ENCODE data around the gene BPTF. TPM values are rescaled to one million over a fixed set of nuclear protein-coding genes. Genes with fewer than 3 reads are reported as not detected.
A peak's percentile ranks its signal among the peaks of the same experiment; 100 is the strongest.
"Not testable (repeated sequence)": the region's sequence is repeated elsewhere in the genome, so short reads cannot be mapped to it uniquely, and the experiment has no call there.

The BPTF gene
- polyA plus RNA-seq, 5 donors = 101 to 128 (median 126) TPM

DNA sequence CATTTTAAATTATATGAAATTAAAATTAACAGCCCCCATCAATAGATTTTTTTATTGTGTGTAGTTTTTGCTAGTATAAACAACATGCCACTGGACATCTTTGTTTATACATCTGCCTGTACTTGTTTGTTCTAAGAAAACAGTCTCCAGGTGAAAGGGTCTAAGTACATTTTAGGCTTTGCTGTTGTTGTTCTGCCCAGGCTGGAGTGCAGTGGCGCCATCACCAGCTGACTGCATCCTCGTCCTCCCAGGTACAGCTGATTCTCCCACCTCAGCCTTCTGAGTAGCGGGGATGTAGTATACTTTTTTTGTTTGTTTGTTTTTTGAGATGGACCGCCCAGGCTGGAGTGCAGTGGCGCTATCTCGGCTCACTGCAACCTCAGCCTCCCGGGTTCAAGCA, 145.5 kb downstream of the BPTF start:
- DNase-seq = no peak

DNA sequence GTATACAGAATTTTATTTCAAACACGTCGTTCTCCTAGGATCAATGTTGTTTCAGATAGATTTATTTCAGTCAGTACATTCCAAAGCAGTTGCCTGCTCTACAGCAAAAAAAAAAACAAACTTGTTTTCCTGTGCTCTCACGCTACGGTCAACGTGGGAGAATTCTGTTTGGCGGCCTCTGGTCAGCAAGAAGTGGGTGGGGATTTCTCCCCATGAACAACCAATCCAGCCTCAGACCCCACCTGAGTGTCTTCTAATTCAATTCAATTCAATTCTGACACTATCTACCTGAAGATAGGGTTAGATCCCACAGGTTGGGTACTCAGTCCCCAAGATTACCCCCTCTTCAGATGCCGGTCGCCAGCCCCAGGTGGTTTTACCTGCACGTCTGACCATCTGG, 148.9 kb downstream of the BPTF start:
- DNase-seq = no peak

DNA sequence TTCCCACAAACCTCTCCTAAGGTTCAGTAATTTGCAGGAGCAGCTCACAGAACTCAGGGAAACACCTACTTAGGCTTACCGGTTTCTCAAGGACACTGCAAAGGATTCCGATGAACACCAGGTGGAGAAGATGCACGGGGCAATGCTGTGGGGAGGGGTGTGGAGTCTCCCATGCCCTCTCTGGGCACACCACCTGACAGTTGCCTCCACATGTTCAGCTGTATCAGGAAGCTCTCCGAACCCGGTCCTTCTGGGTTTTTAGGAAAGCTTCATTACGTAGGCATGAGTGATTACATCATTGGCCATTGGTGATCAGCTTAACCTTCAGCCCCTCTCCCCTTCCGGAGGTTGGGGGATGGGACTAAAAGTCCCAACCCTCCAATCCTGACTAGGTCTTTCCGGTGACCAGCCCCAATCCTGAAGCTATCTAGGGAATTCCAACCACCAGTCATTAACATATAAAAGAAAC, 149.3 kb downstream of the BPTF start:
- no peak for DNase-seq

DNA sequence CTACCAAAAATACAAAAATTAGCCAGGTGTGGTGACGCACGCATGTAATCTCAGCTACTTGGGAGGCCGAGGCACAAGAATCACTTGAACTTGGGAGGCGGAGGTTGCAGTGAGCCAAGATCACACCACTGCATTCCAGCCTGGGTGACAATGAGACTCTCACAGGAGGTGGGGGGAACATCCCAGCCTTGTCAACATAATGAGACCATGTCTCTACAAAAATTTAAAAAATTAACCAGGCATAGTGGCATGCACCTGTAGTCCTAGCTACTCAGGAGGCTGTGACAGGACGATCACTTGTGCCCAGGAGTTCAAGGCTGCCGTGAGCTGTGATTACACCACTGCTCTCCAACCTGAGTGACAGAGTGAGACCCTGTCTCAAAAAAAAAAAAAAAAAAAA, 151.0 kb downstream of the BPTF start:
- not testable (repeated sequence) for DNase-seq

DNA sequence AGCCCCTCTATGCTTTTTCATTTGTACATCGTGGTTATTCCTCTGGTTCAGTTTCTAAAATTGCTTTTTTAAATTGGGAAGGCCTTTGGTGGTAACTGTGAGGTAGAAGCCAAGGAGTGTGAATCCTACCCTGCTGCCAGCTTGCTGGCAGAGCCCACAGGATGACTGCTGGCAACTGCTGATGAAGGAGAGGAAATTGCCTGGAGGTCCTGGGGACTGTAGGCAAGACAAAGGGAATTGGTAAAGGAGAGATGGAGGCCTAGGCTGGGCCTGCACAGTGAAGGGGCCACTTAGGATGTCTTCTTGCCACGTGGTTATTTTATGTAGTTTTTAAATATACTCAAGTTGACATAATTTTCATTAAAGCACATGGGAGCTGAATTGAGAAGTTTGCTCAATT, 155.2 kb downstream of the BPTF start:
- DNase-seq = no peak

DNA sequence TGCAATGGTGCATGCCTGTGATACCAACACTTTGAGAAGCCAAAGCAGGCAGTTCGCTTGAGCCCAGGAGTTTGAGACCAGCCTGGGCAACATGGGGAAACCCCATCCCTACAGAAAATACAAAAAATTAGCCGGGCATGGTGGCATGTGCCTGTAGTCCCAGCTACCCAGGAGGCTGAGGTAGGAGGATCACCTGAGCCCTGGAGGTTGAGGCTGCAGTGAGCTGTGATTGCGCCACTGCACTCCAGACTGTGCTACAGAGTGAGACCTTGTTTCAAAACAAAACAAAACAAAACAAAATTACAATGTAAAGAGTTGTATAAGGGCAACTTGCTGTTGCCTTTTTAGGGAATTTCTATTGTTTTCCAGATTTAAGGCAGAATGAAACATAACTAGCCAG, 155.6 kb downstream of the BPTF start:
- not testable (repeated sequence) for DNase-seq

DNA sequence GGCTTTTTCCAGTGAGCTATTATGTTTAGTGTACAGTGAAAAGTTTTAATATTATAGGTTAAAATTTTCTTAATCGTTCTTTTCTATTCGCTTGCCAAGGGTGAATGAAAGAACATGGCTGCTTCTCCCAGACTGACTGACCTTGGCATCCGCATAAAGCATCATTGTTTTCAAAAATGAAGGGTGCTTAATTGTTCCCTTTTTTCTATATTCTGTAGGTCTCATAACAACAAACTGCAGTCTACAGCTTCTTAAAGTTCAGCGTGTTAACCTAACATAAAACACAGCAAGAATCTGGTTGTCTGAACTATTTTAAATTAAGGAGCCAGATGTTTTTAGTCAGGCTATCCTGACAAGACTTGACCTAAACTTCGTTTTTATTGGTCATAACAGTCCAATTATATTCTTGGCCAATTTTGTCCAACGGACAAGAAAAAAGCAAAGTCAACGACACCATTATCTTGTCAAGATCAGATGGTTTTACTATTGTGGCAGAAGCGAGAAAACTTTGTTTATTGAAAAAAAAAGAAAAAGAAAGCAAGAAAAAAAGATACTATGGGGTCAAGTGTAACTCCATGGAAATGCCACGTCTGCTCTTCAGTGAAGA, 156.8 kb downstream of the BPTF start:
- peak; percentile 49 to 68 for DNase-seq

DNA sequence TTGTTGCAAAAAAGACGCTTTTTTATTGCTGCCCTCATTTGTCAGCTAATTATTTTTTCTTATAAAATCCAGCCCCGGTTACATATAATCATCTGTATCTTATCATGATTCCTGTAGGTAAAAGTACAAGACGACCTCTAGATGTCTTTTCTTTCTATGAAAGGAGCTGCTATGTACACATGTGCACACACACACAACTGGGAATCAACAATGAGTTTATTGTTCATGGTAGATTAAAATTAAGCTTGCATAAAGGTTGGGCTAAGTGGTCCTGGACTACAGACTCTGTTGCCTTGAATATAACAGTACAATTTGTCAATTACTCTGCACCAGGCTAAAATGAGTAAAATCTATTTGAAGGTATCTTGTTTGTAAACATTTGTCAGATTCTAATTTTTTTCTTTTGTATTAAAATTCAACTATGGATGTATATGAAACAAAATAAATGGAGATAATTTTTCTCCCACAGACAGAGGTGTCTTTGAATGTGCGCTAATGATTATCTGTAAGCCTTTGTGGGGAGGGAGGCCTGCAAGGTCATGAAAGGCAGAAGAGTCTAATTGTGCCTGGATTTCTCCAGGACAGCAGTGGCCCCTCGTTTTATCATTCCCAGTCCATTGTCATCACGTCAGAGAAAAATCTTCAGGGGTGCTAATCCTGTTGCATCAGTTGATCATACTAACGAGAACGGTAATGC, 157.5 kb downstream of the BPTF start:
- no peak for DNase-seq

DNA sequence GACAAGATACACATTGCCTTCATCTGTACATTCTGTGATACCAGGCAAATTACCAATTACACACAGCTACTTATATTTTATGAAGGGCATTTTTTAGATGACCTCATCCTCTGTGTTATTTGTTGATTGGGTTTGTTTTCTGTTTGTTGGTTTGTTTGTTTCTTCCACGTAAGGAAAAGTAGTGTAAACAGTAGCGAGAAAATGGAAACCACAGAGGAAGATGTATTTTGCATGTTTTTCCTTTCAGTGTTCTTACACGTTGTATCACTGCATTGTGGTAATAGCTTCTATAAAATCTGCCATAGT, 158.0 kb downstream of the BPTF start:
- DNase-seq = no peak

DNA sequence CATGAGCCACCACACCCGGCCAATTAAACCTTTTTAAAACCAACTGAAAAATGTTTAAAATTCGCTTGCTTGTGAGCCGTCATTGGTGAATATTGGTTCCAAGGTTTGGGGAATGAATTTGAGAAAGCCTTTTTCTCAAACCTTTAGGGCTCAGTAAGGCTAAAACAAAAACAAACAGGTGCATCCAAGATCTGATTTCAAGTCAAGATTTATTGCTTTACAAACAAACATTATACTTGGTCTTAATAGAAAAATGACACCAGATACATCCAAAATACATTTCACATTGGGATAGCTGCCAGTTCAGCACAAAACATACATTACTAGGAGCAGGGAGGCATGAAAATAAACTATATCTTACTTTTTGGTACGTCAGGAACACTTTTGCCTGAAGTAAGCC, 165.6 kb downstream of the BPTF start:
- no peak for DNase-seq

DNA sequence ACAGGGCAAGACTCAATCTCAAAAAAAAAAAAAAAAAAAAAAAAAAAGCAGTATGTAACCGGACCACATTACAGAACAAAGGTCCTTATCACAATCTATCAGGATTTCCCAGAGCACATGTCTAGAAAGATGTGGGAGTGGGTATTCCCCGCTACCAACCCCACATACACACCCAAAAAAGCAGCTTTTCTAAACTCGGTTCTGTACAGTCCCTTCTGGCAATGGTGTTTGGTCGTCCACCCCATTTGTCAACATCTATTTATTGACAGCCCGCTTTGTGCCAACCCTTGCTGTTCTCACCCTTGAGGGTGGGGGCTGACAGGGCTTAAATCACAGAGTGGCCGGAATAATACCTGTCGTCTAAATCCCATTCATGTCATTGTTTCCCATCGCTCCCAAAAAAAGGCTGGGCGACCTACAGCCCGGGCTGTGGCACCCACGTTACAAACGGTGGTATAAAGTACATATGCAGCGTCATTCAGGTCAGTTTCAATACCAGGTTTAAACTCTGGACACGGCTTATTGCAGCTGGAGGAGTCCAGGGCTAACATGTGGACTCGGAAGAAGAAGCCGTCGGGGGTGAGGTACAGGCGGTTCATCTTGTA, 167.3 kb downstream of the BPTF start:
- peak; percentile 1 to 9 for DNase-seq

DNA sequence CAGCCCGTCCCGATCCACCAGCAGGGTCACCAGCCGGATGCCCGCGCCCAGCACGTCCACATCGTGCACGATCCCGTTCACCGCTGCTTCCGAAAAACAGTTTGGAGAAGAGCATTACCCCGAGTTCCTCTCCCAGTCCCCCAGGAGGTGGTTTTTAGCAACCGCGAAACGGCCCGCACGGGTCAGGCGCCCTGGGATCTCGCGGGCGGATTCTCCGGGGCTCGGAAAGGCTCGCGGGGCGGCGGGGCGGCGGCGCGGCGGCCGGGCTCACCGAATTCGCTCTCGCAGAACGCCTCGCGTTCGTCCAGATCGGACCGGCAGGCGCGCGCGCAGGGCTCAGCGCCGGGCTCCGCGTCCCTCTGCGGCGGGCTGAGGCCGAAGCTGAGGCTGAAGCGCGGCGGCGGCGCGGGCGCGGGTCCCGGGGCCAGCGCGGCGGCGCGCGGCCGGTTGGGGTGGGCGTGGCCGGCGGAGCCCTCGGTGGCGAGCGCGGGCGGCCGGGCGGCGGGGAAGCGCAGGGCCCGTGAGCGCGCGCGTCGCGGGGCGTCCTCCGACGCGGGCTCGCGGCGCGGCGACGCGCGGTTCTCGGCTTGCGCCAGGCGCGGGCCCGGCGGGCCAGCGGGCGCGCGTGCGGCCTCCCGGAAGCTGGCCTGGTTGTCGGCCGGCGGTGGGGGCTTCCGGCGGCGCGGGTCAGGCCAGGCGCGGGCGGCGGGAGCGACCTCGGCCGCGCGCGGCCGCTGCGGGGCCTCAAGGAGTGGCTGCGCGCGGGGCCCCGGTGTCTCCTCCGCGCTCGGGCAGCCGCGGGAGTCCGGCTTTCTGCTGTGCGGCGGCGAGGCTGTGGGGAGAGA, 168.1 kb downstream of the BPTF start:
- peak; percentile 85 to 87 for DNase-seq

DNA sequence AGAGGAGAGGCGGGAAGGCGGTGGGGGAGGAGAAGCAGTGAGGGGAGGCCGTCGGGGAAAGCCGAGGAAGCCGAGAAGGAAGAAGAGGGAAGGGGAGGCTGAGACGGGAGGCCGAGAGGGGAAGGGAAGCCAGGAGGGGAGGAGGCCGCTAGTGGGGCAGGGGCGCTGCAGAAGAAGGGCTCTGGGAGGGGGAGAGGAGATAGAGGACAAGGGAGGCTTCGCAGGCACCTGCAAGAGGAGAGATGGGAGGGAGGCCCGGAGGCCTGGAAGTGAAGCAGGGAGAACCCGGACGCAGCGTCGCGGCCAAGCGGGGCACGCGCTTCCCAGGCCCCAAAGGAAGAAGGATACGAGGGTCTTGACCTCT, 168.7 kb downstream of the BPTF start:
- peak; percentile 21 to 55 for DNase-seq

DNA sequence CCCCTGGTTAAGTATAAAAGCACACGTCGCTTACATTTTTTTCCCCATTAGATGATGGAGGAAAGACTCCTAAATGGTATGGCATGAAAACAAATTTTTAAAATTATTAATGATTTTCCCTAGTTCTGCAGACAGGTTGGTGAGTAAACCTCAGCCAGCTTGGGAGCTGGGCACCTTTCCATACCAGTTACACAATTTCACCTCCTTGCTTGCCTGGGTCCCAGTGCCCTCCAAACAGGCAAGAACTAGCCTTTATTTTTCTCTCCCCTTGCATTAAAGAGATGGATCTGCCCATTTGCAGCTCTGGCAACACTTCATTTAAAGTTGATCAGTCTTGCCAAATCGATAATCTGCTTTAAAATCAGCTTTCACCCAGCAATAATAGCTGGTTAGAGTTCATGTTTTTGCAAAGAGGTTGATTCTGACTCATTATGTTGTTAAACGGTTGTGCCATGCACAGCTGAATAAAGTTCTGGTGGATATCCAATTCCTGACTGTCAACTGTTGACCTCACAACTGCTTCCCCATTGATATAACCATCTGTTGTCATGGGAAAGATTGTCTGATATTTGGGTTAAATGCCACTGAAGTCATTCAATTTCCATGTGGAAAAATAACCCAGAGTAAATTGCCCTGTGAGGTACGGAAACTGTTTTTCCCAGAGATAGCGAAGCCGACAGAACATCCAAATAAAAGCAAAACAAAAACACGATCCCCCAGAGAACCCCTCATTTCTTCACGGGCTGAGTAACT, 169.7 kb downstream of the BPTF start:
- DNase-seq = peak; percentile 23 to 31

DNA sequence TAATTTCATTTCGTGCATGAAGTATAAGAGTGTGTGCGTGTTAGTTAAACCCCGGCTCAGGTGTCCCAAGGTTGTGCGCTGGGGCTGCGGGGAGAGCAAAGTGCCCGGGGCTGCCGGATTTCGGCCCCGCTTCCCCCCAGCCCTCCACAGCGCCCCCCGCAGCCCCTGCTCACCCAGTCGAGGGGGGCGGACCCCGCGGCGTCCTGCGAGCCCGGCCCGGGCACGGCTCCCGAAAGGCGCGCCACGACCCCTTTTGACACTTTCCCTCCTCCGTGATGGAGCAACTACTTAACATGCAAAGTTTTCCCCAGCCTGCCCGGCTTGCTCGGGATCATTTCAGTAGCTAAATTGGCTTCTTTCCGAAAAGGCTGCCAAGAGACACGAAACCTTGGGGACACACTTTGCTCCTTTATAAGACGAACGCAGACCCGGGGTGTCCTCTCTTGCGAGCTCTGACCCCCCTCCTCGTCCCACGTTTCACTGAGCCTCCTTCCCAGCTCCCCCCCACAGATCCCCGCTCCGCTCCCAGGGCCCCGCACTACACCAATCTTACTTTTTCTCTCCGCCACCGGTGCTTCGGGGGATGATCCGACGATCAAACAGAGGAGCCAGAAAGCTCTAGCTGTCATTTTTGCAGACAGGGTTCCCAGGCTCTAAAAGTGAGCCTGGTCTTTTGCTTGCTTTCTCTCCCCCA, 170.4 kb downstream of the BPTF start:
- peak; percentile 27 to 30 for DNase-seq

DNA sequence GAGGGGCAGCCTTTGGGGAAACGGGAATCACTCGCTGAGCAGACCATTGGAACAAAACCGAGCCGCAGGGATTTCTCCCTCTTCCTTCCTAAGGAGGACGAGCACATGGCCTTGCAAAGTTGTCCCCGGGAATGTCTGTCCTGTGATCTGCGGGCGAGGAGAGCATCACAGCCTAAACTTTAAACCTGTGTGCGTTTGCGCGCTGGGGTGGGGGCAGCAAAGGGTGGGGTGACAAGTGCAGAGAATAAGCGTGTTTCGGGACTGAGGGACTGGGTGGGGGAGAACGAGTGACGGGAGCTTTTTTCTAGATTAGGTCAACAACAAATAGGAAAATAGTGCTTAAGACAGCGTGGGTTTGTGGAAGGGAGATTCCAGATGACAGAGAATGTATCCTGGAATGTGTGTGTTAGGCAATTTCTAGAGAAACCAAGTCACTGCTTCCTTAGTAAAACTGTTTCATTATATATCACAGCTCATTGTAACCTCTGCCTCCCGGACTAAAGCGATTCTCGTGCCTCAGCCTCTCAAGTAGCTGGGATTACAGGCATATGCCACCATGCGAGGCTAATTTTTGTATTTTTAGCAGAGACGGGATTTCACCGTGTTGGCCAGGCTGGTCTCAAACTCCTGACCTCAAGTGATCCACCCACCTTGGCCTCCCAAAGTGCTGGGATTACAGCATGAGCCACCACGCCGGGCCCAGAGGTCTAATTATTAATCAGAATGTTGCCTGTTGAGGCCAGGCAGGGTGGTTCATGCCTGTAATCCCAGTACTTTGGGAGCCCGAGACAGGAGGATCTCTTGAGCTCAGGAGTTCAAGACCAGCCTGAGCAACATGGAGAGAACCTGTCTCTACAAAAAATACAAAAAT, 171.2 kb downstream of the BPTF start, which contains the start of gene C17orf58:
C17orf58 (minus strand) TSS at position 169 of the 871 bp plus-strand sequence. CDS start 271 bp downstream, outside the sequence.
- DNase-seq = peak in 1 of 2 donors; percentile 7

DNA sequence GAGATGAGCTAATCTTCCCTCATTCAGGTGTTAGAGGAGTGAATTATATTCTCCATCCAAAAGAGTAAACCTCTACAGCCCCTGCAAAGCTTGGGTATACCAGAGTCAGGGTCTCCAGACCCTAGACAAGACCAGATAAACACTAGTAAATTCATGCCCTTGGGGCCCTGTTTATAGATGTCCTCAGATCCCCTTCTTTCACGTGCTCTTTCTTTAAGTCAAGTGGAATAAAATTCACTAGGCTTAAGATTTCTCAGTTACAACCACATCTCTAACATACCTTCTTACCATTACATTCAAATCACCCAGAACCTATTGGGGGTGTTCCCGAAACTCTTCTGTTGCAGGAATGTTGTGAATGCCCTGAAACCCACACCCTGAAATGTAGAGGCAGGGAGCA, 173.2 kb downstream of the BPTF start:
- no peak for DNase-seq

DNA sequence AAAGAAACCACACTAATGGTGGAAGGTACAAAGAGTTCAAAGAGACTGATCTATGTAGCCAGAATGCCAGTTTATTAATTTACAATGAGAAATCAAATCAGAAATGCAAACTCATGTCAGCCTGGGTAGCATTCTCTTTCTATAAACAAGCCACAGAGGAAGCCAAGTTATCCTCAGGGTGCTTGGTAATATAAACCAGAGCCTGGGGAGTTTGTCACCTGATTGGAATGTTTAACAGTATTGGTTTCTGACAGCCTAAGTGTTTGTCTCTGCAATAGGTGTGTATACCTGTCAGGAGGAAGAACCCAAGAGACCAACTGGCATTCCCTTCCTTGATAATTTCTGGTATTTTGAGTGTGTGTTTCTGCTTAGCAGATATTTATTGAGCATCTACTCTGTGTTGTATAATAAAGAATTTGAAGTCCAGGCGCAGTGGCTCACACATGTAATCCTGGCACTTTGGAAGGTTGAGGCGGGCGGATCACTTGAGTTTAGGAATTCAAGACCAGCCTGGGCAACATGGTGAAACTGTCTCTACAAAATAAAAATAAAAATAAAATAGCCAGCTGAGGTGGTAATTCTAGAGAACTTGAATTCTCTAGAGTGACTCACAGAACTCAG, 174.1 kb downstream of the BPTF start:
- no peak for DNase-seq

DNA sequence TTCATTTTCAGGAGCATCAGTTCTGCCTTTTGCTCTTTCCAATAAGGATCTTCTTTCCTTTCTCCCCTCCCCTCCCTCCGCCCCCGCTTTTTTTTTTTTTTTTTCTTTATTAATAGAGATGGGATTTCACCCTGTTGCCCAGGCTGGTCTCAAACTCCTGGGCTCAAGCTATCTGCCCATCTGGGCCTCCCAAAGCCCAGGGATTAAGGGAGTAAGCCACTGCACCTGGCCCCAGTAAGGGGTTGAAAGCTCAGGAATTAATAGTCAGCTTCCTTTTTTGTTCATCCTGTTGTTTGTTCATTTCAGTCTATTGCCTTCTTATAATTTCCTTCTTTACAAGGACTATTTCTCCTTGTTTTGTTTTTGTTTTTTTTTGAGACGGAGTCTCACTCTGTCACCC, 178.9 kb downstream of the BPTF start:
- no peak for DNase-seq

DNA sequence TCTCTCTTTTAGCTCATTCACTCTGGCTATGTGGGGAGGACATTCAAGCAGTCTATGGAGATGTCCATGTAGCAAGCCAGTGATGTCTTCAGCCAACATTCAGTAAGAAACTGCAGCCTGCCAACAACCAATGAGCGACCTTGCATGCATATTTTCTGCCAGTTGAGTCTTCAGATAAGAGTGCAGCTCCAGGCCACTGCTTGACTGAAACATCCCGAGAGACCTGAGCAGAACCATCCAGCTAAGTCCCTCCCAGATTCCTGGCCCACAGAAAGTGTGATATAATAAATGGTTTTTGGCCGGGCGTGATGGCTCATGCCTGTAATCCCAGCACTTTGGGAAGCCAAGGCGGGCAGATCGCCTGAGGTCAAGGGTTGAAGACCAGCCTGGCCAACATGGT, 181.5 kb downstream of the BPTF start:
- DNase-seq = no peak
